ENCODE measurements around the gene PARP9.

GRCh38 chr3:122513386-122514122, 50.5 kb downstream of the PARP9 start:
- TF ChIP-seq, protein P1, sequence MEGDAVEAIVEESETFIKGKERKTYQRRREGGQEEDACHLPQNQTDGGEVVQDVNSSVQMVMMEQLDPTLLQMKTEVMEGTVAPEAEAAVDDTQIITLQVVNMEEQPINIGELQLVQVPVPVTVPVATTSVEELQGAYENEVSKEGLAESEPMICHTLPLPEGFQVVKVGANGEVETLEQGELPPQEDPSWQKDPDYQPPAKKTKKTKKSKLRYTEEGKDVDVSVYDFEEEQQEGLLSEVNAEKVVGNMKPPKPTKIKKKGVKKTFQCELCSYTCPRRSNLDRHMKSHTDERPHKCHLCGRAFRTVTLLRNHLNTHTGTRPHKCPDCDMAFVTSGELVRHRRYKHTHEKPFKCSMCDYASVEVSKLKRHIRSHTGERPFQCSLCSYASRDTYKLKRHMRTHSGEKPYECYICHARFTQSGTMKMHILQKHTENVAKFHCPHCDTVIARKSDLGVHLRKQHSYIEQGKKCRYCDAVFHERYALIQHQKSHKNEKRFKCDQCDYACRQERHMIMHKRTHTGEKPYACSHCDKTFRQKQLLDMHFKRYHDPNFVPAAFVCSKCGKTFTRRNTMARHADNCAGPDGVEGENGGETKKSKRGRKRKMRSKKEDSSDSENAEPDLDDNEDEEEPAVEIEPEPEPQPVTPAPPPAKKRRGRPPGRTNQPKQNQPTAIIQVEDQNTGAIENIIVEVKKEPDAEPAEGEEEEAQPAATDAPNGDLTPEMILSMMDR (IDR thresholded peaks at IDR 0.05; ENCODE audit: low read depth, low read length) = no peak
- no peak for TF ChIP-seq EZH2phosphoT487 (IDR thresholded peaks at IDR 0.05; ENCODE audit: low read depth)

Data from OCI-LY3 (cell line).